GM12878 (cell line): ENCODE results near the gene DMKN. TPM values are rescaled to one million over a fixed set of nuclear protein-coding genes. Genes with fewer than 3 reads are reported as not detected.

ENCODE experiments used
- ATF7 ChIP-seq: fragments of 450-650 bp; IDR thresholded peaks from 2 replicates; pipeline ENCODE4 v1.6.1; 2016; ENCODE audit warnings: low read depth, mild to moderate bottlenecking
- CEBPB ChIP-seq, 2 experiments: fragments of 150-350 bp in 1 of 2; IDR thresholded peaks; 2 replicates each; pipeline ENCODE4 v1.6.1; 2012 to 2014; ENCODE audit warnings: low read depth in 2 of 2, low read length in 2 of 2, borderline replicate concordance in 1 of 2, inconsistent platforms in 1 of 2
- EP300 ChIP-seq, 2 experiments: fragments of 150-350 bp in 1 of 2; IDR thresholded peaks; 2 replicates each; pipeline ENCODE4 v1.6.1; 2011 to 2012; ENCODE audit warnings: low read depth in 2 of 2, low read length in 2 of 2, borderline replicate concordance in 1 of 2, improper control_type of control experiment in 1 of 2, inconsistent platforms in 1 of 2; ENCODE audit not compliant: control insufficient read depth in 1 of 2
- ESRRA ChIP-seq: IDR thresholded peaks from 2 replicates; pipeline ENCODE4 v1.6.1; 2012; ENCODE audit warnings: mild to moderate bottlenecking, low read length, improper control_type of control experiment
- LARP7 ChIP-seq: fragments of 450-650 bp; IDR thresholded peaks from 2 replicates; pipeline ENCODE4 v1.6.1; 2017; ENCODE audit warnings: mild to moderate bottlenecking
- MTA2 ChIP-seq: fragments of 450-650 bp; IDR thresholded peaks from 2 replicates; pipeline ENCODE4 v1.6.1; 2016; ENCODE audit warnings: low read depth, mild to moderate bottlenecking, moderate library complexity
- MTA3 ChIP-seq: IDR thresholded peaks from 2 replicates; pipeline ENCODE4 v1.6.1; 2012; ENCODE audit warnings: low read length, inconsistent platforms, borderline replicate concordance
- PAX5 ChIP-seq: IDR thresholded peaks from 2 replicates; pipeline ENCODE4 v1.6.1; 2011; ENCODE audit warnings: low read depth, low read length, borderline replicate concordance
- SREBF2 ChIP-seq: IDR thresholded peaks from 2 replicates; pipeline ENCODE4 v1.6.1; 2012; ENCODE audit warnings: mild to moderate bottlenecking, low read length
- USF2 ChIP-seq: IDR thresholded peaks from 2 replicates; pipeline ENCODE4 v1.6.1; 2011; ENCODE audit warnings: low read depth, low read length, improper control_type of control experiment, borderline replicate concordance
- ZNF592 ChIP-seq: fragments of 450-650 bp; IDR thresholded peaks from 2 replicates; pipeline ENCODE4 v1.6.1; 2017; ENCODE audit warnings: mild to moderate bottlenecking, moderate library complexity
- polyA plus RNA-seq, 11 experiments: library from polyadenylated mRNA; depleted of rRNA in 4 of 11; unstranded in 6 of 11; stranded (reverse) in 5 of 11; fragments of >200 nt; fragmentation: Nextera tagmentation in 4 of 11; fragmentation: Illumina TruSeq in 1 of 11; extraction: Ambion mirVana in 4 of 11; extraction: Trizol in 1 of 11; gene quantifications; 1 replicate in 1 of 11; 2 replicates in 10 of 11; pipeline versions ENCODE4 v1.2.1 to v1.2.3, GENCODE V29; 2011 to 2016; ENCODE audit warnings: inconsistent platforms in 2 of 11, missing spikeins in 2 of 11, low read depth in 1 of 11
- total RNA-seq, 4 experiments: library from RNA; depleted of rRNA in 3 of 4; stranded (reverse); fragments of >200 nt in 3 of 4; fragmentation: Illumina TruSeq in 1 of 4; extraction: Trizol in 1 of 4; gene quantifications; 2 replicates each; pipeline versions ENCODE4 v1.2.1 to v1.2.3, GENCODE V29; 2013 to 2021
- TF ChIP-seq, protein P1 (sequence below): IDR thresholded peaks from 2 replicates; pipeline ENCODE4 v1.6.1; 2011; ENCODE audit warnings: borderline replicate concordance, low read depth, mild to moderate bottlenecking, moderate library complexity, mixed read lengths, low read length; ENCODE audit not compliant: insufficient read depth; ENCODE audit errors: extremely low read length
- TF ChIP-seq, protein P2 (sequence below): IDR thresholded peaks from 2 replicates; pipeline ENCODE4 v1.6.1; 2012; ENCODE audit warnings: low read depth, low read length, improper control_type of control experiment
- TF ChIP-seq, protein P3 (sequence below): fragments of 450-650 bp; IDR thresholded peaks from 2 replicates; pipeline ENCODE4 v1.6.1; 2017; ENCODE audit warnings: mild to moderate bottlenecking
- TF ChIP-seq, protein P4 (sequence below): fragments of 450-650 bp; IDR thresholded peaks from 2 replicates; pipeline ENCODE4 v1.6.1; 2017; ENCODE audit warnings: antibody characterized with exemption, mild to moderate bottlenecking, moderate library complexity

The DMKN gene
- total and polyA plus RNA-seq, 10 of the 15 experiments (the other 5 are each of a cell fraction or from before 2014, with no cell fraction given): 36.4 to 114 (median 58.6) TPM

DNA sequence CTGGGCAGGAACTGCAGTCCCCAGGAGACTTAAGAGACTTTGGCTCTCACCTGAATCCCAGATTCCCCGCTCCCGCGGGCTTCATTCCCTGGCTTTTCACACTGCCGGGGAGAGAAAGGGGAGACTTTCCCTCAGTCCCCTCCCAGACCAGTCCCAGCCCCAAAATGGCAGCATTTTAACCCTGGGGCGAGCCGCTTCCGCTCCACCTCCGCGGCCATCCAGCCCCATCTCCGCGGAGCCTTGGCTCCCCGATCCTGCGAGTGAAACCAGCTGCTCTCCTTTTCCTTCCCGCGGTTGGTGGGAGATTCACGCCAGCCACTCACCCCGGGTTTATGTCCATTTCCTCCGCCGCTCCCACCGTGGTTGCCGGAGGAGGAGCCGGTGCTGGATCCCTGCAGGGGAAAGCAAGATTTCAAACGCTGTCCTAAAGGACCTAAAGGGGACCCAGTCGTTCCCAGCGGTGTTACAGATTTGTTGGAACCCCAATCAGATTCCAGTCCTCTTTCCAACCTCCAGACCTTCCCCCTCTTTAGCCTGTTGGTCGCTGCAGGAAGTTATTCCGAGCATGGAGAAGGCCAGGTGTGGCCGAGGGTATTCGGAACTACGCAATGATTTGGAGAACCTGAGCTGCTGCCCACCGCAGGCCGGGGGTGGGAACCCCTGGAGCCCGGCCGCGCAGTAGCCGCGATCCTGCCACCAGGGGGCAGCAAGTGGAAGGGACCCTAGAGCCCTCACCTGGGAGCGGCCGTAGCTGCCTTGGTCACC lies 3.4 kb downstream of the DMKN start (continued):
- TF ChIP-seq, protein P1, sequence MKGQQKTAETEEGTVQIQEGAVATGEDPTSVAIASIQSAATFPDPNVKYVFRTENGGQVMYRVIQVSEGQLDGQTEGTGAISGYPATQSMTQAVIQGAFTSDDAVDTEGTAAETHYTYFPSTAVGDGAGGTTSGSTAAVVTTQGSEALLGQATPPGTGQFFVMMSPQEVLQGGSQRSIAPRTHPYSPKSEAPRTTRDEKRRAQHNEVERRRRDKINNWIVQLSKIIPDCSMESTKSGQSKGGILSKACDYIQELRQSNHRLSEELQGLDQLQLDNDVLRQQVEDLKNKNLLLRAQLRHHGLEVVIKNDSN: no peak
- TF ChIP-seq ZNF592 (no peak), ESRRA (no peak), LARP7 (no peak), USF2 (no peak), PAX5 (no peak), MTA3 (no peak), EP300 (IDR thresholded peaks at IDR 0.05; ENCODE audit: borderline replicate concordance in 1 of 2, control insufficient read depth in 1 of 2, low read depth in 2 of 2, low read length in 2 of 2) (no peak), CEBPB (IDR thresholded peaks at IDR 0.05; ENCODE audit: borderline replicate concordance in 1 of 2, low read depth in 2 of 2, low read length in 2 of 2) (no peak), SREBF2 (no peak), MTA2 (no peak), ATF7 (no peak; the same call in 1 of the 2 replicates)
- TF ChIP-seq, protein P2, sequence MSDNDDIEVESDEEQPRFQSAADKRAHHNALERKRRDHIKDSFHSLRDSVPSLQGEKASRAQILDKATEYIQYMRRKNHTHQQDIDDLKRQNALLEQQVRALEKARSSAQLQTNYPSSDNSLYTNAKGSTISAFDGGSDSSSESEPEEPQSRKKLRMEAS: no peak
- TF ChIP-seq, protein P3, sequence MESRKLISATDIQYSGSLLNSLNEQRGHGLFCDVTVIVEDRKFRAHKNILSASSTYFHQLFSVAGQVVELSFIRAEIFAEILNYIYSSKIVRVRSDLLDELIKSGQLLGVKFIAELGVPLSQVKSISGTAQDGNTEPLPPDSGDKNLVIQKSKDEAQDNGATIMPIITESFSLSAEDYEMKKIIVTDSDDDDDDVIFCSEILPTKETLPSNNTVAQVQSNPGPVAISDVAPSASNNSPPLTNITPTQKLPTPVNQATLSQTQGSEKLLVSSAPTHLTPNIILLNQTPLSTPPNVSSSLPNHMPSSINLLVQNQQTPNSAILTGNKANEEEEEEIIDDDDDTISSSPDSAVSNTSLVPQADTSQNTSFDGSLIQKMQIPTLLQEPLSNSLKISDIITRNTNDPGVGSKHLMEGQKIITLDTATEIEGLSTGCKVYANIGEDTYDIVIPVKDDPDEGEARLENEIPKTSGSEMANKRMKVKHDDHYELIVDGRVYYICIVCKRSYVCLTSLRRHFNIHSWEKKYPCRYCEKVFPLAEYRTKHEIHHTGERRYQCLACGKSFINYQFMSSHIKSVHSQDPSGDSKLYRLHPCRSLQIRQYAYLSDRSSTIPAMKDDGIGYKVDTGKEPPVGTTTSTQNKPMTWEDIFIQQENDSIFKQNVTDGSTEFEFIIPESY: no peak
- TF ChIP-seq, protein P4, sequence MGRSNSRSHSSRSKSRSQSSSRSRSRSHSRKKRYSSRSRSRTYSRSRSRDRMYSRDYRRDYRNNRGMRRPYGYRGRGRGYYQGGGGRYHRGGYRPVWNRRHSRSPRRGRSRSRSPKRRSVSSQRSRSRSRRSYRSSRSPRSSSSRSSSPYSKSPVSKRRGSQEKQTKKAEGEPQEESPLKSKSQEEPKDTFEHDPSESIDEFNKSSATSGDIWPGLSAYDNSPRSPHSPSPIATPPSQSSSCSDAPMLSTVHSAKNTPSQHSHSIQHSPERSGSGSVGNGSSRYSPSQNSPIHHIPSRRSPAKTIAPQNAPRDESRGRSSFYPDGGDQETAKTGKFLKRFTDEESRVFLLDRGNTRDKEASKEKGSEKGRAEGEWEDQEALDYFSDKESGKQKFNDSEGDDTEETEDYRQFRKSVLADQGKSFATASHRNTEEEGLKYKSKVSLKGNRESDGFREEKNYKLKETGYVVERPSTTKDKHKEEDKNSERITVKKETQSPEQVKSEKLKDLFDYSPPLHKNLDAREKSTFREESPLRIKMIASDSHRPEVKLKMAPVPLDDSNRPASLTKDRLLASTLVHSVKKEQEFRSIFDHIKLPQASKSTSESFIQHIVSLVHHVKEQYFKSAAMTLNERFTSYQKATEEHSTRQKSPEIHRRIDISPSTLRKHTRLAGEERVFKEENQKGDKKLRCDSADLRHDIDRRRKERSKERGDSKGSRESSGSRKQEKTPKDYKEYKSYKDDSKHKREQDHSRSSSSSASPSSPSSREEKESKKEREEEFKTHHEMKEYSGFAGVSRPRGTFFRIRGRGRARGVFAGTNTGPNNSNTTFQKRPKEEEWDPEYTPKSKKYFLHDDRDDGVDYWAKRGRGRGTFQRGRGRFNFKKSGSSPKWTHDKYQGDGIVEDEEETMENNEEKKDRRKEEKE: no peak
